H1 (cell line): ENCODE results near the gene KATNAL1. TPM values are rescaled to one million over a fixed set of nuclear protein-coding genes. Genes with fewer than 3 reads are reported as not detected.

Experiments
- JUN ChIP-seq: IDR thresholded peaks from 2 replicates; pipeline ENCODE4 v1.6.1; 2011; ENCODE audit warnings: low read depth, mild to moderate bottlenecking, improper control_type of control experiment, low read length
- TCF12 ChIP-seq: IDR thresholded peaks from 2 replicates; pipeline ENCODE4 v1.6.1; 2011; ENCODE audit warnings: low read depth, mild to moderate bottlenecking, low read length
- ZNF274 ChIP-seq: IDR thresholded peaks from 2 replicates; pipeline ENCODE4 v1.7.0; 2012; ENCODE audit warnings: low read length, borderline replicate concordance; ENCODE audit errors: extremely low read depth
- polyA plus RNA-seq, 7 experiments: library from polyadenylated mRNA; depleted of rRNA in 3 of 7; stranded (reverse) in 5 of 7; unstranded in 2 of 7; fragments of >200 nt in 5 of 7; fragments of 200-250 nt in 2 of 7; gene quantifications; 1 replicate in 5 of 7; 2 replicates in 1 of 7; 4 replicates in 1 of 7; pipeline versions ENCODE4 v1.2.1 to v1.2.3, GENCODE V29; 2011 to 2013; ENCODE audit warnings: missing spikeins in 2 of 7, mixed read lengths in 2 of 7
- total RNA-seq: library from RNA; stranded (reverse); fragmentation: NEBNext Ultra II Directional; extraction: Animal tissue kit (Norgen Biotek cat#: 25700); gene quantifications from 2 replicates; pipeline ENCODE4 v1.2.1, GENCODE V29; 2021
- TF ChIP-seq, protein P1 (sequence below): IDR thresholded peaks from 2 replicates; pipeline ENCODE4 v1.6.1; 2011; ENCODE audit warnings: low read depth, mild to moderate bottlenecking, low read length; ENCODE audit not compliant: insufficient read depth

The KATNAL1 gene
- total and polyA plus RNA-seq, 2 of the 8 experiments (the other 6 are each of a cell fraction or from before 2014, with no cell fraction given) = 4.0 to 13.2 TPM

DNA sequence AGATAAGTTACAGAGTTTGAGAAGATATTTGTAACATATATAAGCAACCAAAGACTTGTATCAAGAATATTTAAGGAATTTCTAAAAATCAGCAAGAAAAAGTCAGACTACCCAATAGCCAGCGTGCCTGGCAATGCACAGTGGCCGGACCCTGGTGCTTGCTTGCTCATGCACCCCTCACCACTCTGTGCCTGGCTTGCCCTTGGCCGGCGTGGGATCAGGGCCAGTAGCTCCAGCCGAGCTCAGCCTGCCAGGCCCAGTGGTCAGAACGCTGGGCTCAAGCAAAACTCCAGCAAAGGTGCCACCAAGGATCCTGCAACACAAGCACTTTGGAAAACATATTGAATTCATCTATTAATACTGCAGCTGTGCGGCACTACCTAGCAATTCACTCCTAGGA is 95.1 kb downstream of the KATNAL1 start (continued):
- TF ChIP-seq ZNF274 (no peak), TCF12 (no peak), JUN (no peak)
- TF ChIP-seq, protein P1, sequence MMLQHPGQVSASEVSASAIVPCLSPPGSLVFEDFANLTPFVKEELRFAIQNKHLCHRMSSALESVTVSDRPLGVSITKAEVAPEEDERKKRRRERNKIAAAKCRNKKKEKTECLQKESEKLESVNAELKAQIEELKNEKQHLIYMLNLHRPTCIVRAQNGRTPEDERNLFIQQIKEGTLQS = no peak
